HL-60/S4 treated with retinoic acid at 250 ng/mL for 4 days and 3 days (cell line): ENCODE measurements around the gene EYS.

Source experiments
- in situ Hi-C: fragments of 300-500 bp; cut with MboI; formaldehyde crosslinking; loops from 2 replicates; pipeline ENCODE4 v1.7.0; 2022; ENCODE audit warnings: low sequenced_read_pairs

The EYS gene

DNA sequence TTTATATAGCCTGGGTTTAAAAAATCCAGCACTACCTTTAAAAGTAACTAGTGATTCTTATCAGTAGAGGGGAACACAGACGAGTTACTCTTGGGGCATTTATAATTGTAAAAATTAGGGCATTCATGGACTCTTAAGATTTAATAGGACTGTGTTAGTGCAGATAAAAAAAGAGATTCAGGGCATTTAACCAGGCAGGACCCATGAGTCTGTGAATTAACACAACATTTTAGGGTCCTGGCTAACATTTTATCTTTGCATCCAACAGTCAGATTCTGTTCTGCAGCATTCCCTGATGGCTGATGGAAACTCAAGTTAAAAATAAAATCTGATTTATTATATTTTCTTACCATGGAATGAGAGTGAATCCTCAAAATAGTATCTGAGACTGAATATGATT is 1297.1 kb downstream of the EYS start:
- in situ Hi-C loops, result no loop called here

- in situ Hi-C loops, result no loop called here
Measured at GRCh38 chr6:64404396-64404795, 1302.6 kb downstream of the EYS start.

DNA sequence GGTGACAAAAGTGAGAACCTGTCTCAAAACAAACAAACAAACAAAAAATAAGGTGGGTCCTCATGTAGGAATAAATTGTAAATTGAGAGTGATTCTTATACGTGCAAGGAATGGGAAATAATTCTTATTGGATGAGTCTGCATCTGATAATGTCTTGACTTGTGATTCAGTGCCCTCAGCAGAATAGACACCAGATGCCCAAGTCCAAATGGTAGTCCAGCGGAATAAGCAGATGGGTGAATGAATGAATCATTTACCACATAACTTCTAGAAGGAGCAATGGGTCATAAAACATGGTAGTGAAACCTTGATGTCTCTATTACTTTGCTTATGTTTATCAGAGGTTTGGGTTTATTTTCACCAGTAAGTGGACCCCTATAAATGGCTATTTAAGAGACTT is 1323.7 kb downstream of the EYS start:
- in situ Hi-C loops, result no loop called here

- in situ Hi-C loops, result no loop called here
Measured at GRCh38 chr6:64376394-64376793, 1330.6 kb downstream of the EYS start.

DNA sequence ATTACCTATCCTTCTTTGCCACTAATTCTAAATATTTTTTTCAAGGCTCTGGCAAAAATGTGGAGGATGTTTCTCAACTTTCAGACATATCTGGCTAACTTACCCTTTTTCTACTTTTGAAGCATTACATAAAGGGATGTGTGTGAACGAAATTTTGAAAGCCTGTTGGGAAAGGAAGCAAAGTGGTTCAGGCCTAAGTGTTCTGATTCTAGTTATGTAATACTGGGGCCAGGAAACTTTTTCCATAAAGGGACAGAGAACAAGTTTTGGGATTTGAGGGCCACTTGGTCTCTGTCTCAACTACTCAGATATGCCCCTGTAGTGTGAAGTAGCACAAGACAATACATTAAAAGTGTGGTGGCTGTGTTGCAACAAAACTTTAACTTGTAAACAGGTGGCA is 1349.6 kb downstream of the EYS start:
- in situ Hi-C loops, result no loop called here

GRCh38 chr6:64347411-64347810 is 1359.6 kb downstream of the EYS start:
- in situ Hi-C loops, result no loop called here

GRCh38 chr6:64335195-64335594 is 1371.8 kb downstream of the EYS start:
- in situ Hi-C loops, result no loop called here

DNA sequence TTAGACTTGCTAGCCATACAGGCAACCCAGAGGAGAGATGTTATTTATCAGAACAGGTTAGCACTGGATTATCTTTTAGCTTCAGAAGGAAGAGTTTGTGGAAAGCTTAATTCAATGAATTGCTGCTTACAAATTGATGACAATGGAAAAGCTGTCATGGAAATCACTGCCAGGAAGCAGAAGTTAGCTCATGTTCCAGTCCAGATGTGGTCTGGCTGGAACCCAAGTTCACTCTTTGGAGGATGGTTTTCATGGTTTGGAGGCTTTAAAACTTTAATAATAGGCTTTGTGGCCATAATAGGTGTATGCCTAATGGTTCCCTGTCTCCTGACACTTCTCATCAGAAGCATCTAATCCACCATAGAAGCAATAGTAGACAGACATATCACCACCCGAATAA is 1372.4 kb downstream of the EYS start:
- in situ Hi-C loops, result no loop called here

- in situ Hi-C loops, result no loop called here
Measured at GRCh38 chr6:64330694-64331307, 1376.2 kb downstream of the EYS start.

GRCh38 chr6:64326939-64327338 is 1380.1 kb downstream of the EYS start:
- in situ Hi-C loops, result no loop called here

DNA sequence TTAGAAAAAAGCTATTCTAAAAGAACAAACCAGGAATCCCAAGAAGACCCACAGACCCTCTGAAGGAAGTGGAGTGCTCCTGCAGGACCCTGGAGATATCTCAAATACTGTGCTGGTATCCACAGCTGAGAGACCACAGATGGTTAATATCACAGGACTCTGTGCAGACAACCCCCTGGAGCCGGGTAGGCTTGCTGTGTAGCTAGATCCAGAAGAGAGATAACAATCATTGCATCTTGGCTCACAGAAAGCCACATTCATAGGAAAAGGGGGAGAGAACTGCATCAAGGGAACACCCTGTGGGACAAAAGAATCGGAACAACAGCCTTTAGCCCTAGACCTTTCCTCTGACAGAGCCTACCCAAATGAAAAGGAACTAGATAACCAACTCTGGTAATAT is 1381.9 kb downstream of the EYS start:
- in situ Hi-C loops, result no loop called here

DNA sequence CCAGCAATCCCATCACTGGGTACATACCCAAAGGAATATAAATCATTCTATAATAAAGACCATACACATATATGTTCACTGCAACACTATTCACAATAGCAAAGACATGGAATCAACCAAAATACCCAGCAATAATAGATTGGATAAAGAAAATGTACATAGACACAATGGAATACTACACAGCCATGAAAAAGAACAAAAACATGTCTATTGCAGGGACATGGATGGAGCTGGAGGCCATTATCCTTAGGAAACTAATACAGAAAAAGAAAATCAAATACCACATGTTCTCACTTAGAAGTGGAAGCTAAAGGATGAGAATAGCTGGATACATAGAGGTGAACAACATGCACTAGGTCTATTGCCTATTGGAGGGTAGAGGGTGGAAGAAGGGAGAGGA is 1396.8 kb downstream of the EYS start:
- in situ Hi-C loops, result no loop called here

DNA sequence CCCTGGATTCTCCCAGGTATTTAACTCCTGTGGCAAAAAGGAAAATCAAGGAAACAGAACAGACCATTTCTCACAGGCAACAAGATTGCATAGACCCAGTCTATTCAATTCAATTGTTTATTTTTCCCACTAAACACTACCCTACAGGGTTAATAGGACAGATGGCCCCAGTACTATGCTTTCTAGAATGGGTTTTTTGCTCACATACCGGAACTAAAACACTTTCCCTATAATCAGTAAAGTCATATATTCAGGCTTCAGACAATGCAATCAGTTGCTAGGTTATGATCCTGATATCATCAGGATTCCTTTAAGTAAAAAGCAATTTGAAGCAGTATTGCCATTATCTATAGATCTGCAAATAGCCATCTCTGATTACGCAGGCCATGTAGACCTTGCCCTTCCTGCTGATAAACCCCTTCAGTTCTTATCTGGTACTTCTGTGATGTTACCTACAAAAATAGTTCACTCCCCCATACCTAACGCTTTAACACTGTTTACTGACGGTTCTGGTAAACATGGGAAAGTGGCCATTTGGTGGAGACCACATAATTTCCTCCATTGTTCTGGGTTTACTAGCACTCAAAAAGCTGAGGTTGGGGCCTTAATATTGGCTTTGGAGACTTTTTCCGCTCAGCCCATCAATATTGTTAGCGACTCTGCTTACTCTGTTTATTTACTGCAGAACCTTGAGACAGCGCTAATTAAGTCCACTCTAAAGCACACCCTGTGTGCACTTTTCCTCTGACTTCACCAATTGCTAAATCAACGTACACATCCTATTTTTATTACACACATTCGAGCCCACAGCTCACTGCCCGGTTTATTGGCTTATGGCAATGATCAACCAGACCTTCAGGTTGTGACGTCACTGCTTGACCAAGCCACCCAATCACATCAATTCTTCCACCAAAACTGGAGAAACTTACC is 1405.5 kb downstream of the EYS start:
- in situ Hi-C loops, result no loop called here

- in situ Hi-C loops, result no loop called here
Measured at GRCh38 chr6:64299176-64299575, 1407.8 kb downstream of the EYS start.

DNA sequence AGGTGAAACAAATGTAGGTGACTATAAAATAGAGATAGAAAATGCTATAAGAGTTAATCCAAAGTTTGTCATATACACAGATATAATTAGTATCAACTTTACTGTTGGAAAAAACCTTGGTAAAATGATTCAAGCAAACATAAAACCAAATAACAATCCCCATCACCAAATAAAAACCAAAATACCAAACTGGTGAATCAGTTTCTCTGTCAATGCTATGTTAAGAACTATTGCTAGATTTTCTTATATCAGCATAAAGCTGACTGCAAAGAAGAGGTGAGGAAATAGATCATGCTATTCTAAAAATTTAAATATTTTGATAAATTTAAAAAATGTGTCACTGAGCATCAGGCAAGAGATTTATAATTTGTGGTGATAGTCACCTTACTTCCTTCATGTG is 1413.0 kb downstream of the EYS start:
- in situ Hi-C loops, result no loop called here

GRCh38 chr6:64293298-64293697 is 1413.7 kb downstream of the EYS start:
- in situ Hi-C loops, result no loop called here

DNA sequence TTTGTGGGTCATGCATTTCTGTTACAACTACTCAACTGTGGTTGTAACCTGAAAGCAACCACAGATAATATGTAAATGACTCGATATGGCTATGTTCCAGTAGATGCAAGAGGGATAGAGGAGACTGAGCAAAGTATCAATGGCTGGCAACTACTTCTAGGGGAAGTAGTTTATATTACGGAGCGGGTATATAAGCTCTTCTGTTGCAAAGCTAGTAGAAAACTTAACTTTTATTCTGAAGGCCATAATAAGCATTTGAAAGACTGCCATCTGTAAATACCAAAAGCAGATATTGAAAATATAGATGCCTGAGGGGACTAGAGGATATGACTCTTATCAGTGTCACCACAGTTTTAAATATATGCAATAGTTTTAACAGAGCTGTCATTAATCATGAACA is 1416.2 kb downstream of the EYS start:
- in situ Hi-C loops, result no loop called here

DNA sequence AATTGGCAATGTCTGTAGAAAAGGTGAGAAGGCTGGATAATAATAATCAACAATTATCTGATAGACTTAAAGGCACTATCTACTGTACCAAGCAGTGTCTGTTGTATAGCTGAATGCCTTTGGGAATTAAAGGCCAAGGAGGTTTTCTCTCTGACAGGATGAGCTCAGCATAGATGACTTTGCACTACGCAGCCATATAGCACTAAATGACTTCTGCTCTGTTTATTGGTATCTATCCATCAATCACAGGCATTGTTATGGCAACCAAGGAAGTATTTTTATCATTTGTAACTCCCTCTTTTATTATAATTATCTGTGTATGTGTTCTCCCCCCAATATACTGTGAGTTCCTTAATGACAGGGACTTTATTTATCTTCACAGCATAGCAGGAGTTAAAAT is 1417.1 kb downstream of the EYS start:
- in situ Hi-C loops, result no loop called here

DNA sequence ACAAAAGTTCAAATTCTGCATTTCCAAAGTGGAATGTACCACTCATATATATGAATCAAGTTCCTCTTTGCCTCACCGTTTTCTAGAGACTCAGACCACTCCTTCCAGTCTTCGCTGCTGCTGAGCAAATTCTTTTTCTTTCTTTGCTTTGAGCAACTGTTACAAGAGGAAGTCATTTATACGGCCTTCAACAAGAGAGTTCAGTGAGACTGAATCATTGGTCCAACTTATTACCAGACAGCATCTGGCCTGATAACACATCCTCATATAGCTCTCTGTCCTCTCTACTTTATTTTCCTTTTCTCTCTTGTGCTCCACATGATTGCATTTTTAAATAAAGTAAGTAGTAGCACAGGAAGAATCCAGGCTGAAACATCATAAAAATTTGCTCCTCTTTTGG is 1418.7 kb downstream of the EYS start:
- in situ Hi-C loops, result no loop called here

DNA sequence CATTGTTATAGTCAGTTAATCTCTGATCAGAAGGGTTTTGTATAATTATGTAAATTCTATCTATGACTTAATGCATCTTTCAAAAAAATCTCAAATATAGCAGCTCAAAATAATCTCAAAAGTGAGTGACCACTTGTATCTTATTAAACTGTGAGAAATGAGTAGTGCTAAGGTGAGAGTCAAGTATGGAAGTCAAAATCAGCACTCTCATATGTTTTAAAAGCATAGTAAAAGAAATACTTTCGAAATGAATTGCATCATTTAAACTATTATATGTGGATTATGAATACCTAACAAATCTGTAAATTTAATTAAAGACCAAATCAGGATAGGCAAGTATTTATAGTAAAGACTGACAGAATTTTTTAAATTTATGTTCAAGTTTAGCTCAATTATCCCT is 1425.9 kb downstream of the EYS start:
- in situ Hi-C loops, result no loop called here

DNA sequence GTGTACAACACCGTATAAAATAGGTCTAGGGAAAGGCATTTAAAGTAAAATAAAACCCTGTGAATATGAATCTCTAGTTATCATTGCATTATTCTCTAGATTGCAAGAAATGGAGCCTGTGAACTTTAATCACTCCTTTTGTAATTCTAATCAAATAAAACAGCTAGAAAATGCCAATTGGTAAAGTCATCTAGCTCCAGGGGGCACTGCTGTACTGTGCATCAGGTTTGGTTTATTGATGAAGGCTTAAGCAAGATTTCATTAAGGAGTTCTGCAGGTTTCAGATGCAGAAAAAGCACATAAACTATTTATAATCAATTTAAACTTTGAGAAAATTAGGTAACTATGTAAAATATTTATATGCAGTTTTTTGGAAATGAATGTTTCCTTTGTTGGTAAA is 1426.5 kb downstream of the EYS start:
- in situ Hi-C loops, result no loop called here

GRCh38 chr6:64270083-64270482 is 1436.9 kb downstream of the EYS start:
- in situ Hi-C loops, result no loop called here
